GM19467 (cell line): ENCODE measurements around the gene PPP1R12B.
"Not testable (repeated sequence)": the region's sequence is repeated elsewhere in the genome, so short reads cannot be mapped to it uniquely, and the experiment has no call there.

Source experiments
- ATAC-seq: cut with Tn5 transposase; IDR thresholded peaks from one replicate; pipeline ENCODE4 v1.9.1; 2021; ENCODE audit warnings: mild to moderate bottlenecking, moderate library complexity; ENCODE audit not compliant: unreplicated experiment

Gene PPP1R12B

DNA sequence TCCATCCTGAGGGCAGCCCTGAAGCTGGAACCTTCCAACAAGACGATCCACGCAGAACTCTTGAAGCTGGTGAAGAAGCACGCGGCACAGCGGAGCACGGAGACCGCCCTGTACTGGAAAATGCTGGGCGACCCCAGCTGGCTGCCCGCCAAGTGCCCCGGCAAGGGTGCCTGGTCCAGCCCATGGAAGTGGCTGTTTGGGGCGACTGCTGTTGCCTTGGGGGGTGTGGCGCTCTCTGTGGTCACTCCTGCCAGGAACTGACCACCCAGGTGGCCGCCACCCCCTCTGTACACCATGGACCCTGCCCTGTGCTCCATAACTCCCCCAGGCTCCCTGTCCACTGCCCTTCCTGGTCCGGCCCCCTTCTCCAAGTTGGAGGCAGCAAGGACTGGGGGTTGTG is 90.8 kb downstream of the PPP1R12B start:
- no peak for ATAC-seq

DNA sequence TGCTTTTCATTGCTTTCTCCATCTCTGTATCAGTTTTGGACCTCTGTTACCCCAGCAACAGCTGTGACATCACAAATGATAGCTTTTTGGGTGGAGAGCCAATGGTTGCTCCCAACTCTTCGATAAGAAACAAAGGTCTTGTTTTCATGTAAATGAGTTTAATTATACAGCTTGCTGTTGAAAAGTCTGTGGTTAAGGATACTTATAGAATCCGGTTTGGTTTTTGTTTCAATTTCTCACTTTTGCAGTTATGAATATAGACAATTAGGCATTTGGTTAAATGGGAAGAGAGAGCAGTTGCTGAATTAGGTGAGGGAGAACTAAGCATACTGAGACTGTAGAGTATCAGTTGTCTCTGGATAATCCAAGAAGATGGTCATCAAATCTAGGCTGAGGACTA is 99.6 kb downstream of the PPP1R12B start:
- not testable (repeated sequence) for ATAC-seq

DNA sequence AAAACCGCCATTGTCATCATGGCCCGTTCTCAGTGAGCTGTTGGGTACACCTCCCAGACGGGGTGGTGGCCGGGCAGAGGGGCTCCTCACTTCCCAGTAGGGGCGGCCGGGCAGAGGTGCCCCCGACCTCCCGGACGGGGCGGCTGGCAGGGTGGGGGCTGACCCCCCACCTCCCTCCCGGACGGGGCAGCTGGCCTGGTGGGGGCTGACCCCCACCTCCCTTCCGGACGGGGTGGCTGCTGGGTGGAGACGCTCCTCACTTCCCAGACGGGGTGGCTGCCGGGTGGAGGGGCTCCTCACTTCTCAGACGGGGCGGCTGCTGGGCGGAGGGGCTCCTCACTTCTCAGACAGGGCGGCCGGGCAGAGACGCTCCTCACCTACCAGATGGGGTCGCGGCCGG is 103.1 kb downstream of the PPP1R12B start:
- not testable (repeated sequence) for ATAC-seq

- ATAC-seq, result no peak
These were observed 104.0 kb downstream of the PPP1R12B start for GRCh38 chr1:202452508-202452907.

DNA sequence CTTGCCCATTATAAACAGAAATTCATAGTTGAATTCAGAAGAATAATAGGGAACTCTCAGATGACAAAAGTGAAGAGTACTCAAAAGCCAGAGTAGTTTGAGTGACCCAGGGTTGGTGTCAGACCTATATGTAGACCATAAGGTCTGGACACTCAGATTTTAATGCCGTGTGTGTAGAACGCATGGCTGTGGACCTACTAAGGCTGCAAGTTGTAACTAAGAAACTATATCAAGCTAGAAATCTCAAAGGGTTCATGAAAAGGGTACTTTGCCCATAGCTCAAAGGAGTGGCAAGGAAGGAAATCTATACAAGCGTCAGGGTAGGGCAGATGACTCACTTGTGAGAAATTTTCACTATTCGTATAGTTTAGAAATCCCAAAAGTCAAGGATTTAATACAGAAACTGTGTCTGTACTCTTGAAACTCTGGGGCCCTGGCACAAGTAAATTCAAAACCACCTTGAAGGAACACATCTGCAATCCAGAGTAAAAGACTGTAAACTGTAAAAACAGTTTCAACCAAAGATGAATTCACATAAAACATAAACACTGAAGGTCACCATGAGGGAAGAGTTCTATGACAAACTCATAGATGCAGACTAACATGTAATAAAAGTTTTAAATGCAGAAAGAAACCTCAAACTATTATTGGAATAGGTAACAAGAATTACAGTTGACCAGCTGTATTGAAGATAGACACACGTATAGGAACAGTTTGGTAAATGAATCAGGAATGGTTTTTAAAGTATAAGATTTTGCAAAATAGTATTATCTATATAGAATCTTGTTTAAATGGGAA is 108.1 kb downstream of the PPP1R12B start:
- not testable (repeated sequence) for ATAC-seq

DNA sequence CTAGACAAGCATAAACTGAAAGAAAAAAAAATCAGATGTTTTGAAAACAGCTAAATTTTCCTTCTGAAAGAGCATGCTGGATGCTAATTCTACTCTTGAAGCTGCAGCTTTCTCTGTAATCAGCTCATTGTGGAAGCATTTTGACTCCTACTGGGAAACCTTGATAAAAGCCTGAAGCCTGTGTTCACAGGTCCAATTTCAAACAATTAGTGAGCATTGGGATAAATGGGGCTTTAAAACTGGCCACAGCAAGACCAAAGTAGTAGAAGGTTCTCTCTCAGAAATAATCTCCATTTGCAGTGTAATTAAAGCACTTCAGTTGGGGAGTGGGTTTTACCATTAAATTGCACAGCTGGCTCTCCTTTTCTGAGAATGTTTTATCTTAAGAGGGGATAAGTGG is 110.2 kb downstream of the PPP1R12B start:
- ATAC-seq, result not testable (repeated sequence)

DNA sequence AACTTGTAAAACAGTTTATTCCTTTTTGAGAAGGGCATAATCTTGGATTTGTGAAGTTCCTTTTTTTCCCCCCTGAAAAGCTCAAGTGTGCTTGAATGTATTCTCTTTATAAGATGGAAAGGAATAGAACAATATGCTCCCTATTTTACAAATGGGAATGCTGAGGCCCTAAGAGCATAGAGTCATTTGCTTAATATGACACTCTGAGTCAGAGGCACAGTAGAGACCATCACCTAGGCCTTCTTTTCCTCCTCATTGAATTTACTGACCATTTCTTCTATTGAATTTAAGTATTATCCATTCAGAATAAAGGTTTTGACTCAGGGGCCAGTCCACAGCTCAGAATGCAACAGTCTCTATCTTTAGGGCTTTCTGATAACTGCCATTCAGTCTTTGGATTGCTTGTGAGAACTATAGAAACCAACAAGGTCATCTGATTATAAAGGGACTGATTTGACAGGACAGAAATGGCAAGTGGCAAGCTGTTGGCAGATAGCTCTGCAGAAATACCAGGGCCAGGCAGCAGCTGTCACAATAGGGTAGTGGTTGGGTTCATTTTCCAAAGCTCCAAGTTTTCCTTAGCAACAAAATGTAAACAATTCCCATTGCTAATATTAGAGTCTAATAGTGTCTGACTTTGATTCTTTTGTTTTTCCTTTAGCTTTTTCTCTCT is 111.1 kb downstream of the PPP1R12B start:
- not testable (repeated sequence) for ATAC-seq

GRCh38 chr1:202460143-202460495 is 111.6 kb downstream of the PPP1R12B start:
- ATAC-seq, result not testable (repeated sequence)

- ATAC-seq, result no peak
These were observed 114.0 kb downstream of the PPP1R12B start for GRCh38 chr1:202462342-202463076.

- ATAC-seq, result not testable (repeated sequence)
These were observed 115.7 kb downstream of the PPP1R12B start for GRCh38 chr1:202464153-202464742.

GRCh38 chr1:202465644-202466270 is 117.3 kb downstream of the PPP1R12B start:
- ATAC-seq, result not testable (repeated sequence)

- not testable (repeated sequence) for ATAC-seq
These were observed 117.8 kb downstream of the PPP1R12B start for GRCh38 chr1:202466339-202466738.

GRCh38 chr1:202467381-202467780 is 118.9 kb downstream of the PPP1R12B start:
- not testable (repeated sequence) for ATAC-seq

DNA sequence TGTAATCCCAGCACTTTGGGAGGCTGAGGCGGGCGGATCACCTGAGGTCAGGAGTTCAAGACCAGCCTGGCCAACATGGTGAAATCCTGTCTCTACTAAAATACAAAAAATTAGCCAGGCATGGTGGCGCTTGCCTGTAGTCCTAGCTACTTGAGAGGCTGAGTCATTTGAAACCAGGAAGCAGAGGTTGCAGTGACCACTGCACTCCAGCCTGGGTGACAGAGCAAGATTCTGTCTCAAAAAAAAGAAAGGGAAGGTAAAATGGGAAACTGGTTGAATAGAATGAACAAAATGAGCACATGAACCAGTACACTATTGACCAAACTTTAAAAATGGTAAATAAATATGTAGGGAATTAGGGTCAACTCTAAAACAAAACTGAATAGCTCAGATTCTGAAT is 120.2 kb downstream of the PPP1R12B start:
- not testable (repeated sequence) for ATAC-seq

DNA sequence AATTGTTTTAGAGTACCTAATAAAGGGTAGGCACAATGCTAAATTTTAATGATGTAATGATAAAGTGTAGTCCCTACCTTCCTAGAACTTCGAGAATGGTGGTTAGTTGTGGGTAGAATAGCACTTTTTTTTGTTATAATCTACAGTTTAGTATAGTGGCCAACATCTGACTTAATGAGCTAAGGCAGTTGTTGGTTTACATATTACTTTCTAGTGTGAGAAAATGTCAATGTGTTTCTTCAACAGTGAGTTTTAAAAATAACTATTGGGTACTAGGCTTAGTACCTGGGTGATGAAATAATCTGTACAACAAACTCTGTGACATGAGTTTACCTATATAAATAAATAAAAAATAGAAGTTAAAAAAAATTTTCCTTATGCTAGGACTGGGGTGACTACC is 120.6 kb downstream of the PPP1R12B start:
- not testable (repeated sequence) for ATAC-seq

DNA sequence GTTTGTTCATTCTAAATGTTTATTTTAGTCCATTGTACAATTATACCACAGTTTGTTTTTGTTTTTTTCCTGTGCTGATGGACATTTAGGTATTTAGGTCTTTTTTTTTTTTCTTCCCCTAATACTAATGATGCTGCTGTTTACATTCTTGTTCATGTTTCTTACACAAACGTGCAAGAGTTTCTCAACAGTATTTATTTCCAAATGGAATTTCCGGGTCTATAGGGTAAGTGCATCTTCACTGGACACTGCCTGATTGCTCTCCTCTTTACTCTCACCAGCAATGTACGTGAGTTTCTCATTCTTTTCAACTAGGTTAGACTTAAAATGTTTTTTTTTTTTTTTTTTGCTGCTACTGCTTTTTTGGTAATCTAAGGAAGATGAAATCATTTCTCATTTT is 122.7 kb downstream of the PPP1R12B start:
- no peak for ATAC-seq

- not testable (repeated sequence) for ATAC-seq
These were observed 124.0 kb downstream of the PPP1R12B start for GRCh38 chr1:202472347-202473124.

- not testable (repeated sequence) for ATAC-seq
These were observed 125.0 kb downstream of the PPP1R12B start for GRCh38 chr1:202473266-202474045.

GRCh38 chr1:202479661-202480060 is 131.2 kb downstream of the PPP1R12B start:
- ATAC-seq, result not testable (repeated sequence)
